Activated CD8-positive, alpha-beta memory T cell treated with anti-CD3 and anti-CD28 coated beads, Interleukin-2, amount 50 U/mL, for 1 hour (primary cell): ENCODE results near the gene SOHLH2.

Experiments used
- DNase-seq: peaks from one replicate; pipeline ENCODE4 v3.0.0-alpha.2; 2020; ENCODE audit errors: extremely low read depth

Gene SOHLH2

GRCh38 chr13:36131222-36131930 is 83.0 kb downstream of the SOHLH2 start, which contains the start of gene DCLK1:
Gene DCLK1, minus strand, starts transcription at chr13:36131382.
- no peak for DNase-seq

- DNase-seq = no peak
Measured at GRCh38 chr13:36130552-36131221, 83.7 kb downstream of the SOHLH2 start.

- DNase-seq = no peak
Measured at GRCh38 chr13:36130193-36130551, 84.2 kb downstream of the SOHLH2 start.

GRCh38 chr13:36129539-36129938 is 84.8 kb downstream of the SOHLH2 start:
- no peak for DNase-seq

- DNase-seq = no peak
Measured at GRCh38 chr13:36126491-36126890, 87.9 kb downstream of the SOHLH2 start.

- DNase-seq = no peak
Measured at GRCh38 chr13:36125841-36126240, 88.5 kb downstream of the SOHLH2 start.

- DNase-seq = no peak
Measured at GRCh38 chr13:36124236-36124822, 90.0 kb downstream of the SOHLH2 start.
